ENCODE measurements around the gene PLA2G10.
"Not testable (repeated sequence)": the region's sequence is repeated elsewhere in the genome, so short reads cannot be mapped to it uniquely, and the experiment has no call there.

PLA2G10 gene

DNA sequence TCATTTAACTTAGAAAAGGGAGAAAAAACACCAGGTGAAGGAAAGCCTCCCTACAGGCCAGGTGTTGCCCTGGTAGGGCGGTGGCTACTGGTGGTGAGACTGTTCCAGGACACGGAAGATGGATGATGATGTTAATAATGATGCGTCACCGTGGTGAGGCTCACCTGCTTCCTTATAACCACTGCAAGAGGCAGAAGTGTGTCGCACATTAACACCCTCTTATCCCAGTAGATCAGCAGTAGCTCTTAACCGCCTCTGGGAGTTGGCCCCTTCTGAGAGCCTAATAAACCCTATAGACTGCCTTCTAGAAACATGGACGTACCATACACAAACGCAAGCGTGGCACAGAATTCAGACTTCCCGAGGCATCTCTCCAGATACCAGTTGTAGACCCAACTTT, 53.6 kb downstream of the PLA2G10 start:
- no peak overlapping the region for H3K27ac ChIP-seq
- DNase-seq (ENCODE audit: low spot score), result no peak
- TF ChIP-seq, protein P1, sequence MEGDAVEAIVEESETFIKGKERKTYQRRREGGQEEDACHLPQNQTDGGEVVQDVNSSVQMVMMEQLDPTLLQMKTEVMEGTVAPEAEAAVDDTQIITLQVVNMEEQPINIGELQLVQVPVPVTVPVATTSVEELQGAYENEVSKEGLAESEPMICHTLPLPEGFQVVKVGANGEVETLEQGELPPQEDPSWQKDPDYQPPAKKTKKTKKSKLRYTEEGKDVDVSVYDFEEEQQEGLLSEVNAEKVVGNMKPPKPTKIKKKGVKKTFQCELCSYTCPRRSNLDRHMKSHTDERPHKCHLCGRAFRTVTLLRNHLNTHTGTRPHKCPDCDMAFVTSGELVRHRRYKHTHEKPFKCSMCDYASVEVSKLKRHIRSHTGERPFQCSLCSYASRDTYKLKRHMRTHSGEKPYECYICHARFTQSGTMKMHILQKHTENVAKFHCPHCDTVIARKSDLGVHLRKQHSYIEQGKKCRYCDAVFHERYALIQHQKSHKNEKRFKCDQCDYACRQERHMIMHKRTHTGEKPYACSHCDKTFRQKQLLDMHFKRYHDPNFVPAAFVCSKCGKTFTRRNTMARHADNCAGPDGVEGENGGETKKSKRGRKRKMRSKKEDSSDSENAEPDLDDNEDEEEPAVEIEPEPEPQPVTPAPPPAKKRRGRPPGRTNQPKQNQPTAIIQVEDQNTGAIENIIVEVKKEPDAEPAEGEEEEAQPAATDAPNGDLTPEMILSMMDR (IDR thresholded peaks at IDR 0.05), result no peak
- no peak overlapping the region for H3K4me3 ChIP-seq

DNA sequence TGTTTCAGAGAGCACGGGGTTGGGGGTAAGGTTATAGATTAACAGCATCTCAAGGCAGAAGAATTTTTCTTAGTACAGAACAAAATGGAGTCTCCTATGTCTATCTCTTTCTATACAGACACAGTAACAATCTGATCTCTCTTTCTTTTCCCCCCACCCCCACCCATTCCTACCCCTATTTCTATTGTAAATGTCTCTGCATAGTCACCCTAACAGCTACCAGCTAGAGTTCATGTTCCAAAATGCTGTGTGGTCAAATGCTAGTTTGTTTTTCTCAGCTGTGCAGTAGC, 57.2 kb downstream of the PLA2G10 start:
- H3K27ac ChIP-seq, result not testable (repeated sequence)

DNA sequence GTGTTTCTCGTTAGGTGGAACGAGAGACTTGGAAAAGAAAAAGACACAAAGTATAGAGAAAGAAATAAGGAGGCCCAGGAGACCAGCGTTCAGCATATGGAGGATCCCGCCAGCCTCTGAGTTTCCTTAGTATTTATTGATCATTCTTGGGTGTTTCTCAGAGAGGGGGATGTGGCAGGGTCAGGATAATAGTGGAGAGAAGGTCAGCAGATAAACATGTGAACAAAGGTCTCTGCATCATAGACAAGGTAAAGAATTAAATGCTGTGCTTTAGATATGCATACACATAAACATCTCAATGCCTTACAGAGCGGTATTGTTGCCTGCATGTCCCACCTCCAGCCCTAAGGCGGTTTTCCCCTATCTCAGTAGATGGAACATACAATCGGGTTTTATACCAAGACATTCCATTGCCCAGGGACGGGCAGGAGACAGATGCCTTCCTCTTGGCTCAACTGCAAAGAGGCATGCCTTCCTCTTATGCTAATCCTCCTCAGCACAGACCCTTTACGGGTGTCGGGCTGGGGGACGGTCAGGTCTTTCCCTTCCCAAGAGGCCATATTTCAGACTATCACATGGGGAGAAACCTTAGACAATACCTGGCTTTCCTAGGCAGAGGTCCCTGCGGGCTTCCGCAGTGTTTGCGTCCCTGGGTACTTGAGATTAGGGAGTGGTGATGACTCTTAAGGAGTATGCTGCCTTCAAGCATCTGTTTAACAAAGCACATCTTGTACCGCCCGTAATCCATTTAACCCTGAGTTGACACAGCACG, 57.7 kb downstream of the PLA2G10 start:
- not testable (repeated sequence) for H3K27ac ChIP-seq; DNase-seq (ENCODE audit: low spot score)

More for the DNA sequence above, 57.2 kb downstream of the PLA2G10 start:
- H3K4me3 ChIP-seq; DNase-seq (ENCODE audit: low spot score): not testable (repeated sequence)

DNA sequence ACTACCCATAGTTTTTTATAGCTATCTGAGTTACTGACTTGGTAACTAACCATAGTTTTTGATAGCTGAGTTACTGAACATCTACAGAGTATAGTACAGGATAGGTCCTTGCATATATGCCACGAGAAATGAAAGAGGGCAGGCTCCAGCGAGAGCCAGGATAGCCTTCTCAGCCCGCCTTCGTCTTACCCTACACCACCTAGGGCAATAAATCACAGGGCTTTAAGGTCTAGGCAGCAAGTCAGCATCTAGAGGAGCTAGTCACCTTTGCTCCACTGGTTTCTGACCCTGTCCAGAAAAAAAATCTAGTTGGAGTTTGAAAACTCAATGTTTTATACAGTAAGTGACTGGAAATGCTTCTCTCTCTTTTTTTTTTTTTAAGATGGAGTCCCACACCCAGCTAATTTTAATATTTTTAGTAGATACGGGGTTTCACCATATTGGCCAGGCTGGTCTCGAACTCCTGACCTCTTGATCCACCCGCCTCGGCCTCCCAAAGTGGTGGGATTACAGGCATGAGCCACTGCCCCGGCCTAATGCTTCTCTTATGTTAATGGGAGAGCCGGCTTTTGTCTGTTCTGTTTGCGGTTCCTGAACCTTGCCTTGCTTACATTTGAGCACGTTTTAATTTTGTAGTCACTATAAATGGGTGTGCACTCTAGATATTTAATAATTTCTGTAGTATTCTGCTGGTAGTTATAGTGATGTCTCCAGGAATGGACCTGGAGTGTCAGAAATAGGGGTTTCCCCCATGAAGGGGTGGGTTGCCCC, 58.5 kb downstream of the PLA2G10 start:
- H3K27ac ChIP-seq, result no peak overlapping the region

More for the DNA sequence above, 57.7 kb downstream of the PLA2G10 start:
- H3K4me3 ChIP-seq, result not testable (repeated sequence)

DNA sequence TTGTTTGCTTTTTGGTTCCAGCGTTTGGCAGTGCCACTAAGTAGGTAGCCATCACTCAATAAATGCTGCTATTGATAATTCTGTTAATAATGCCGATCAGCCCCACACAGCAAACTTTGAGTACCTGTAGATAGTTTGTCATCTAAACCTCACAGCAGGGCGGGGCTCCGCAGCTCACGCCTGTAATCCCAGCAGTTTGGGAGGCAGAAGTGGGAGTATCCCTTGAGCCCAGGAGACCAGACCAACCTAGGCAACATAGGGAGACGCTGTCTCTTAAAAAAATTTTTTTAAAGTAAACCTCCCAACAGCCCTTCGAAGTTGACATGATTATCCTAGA, 59.8 kb downstream of the PLA2G10 start:
- Histone ChIP-seq H3K4me3 (peak overlapping the region; percentile 76), H3K27ac (peak overlapping the region; percentile 91 to 94)
- TF ChIP-seq, protein P1 (IDR thresholded peaks at IDR 0.05), result no peak
- DNase-seq (ENCODE audit: low spot score), result no peak

More for the DNA sequence above, 58.5 kb downstream of the PLA2G10 start:
- no peak overlapping the region for H3K4me3 ChIP-seq
- DNase-seq (ENCODE audit: low spot score), result no peak
- TF ChIP-seq, protein P1 (IDR thresholded peaks at IDR 0.05), result no peak

DNA sequence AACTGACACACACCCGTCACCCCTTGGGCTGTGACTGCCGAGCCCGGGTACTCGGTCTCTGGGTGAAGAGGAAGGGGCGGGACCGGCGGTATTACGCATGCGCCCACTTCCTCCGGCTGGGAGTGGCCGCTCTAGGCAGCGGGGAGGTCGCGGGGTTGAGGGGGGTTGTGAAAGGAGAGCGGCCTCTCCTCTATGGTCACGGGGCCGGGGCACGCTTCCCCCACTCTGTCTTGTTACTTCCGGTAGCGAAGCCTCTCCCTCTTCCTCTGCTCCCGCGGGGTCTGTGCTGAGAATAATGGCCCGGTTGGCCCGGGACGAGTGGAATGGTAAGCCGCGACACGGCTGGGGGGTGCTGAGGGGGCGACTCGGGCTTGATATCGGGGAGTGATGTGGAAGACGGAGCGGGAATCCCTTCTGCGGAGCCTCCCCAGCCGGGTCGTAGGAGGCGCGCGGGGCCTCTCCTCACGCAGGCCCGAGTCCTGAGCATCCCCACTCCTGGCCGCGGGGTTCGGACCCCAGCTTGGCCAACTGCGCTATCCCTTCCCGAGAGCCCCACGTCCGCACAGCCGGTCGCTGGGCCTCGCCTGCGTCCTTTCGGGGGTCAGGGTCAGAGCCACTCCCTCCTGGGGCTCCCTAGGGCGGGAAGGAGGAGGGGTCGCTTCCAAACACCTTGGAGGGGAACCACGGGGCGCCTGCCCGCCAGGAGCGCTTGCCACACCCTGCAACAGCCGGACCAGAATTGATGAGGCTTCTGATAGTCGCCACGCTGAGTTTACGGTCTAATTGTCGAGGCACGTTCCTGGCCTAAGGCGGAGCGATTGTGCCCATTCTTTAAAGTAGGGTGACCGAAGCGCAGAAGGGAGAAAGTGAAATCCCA, 61.2 kb downstream of the PLA2G10 start, which contains the start of gene BFAR:
Gene BFAR (plus strand): TSS at position 259 of the 877 bp plus-strand sequence. CDS start 11,396 bp downstream, outside the sequence.
- TF ChIP-seq, protein P1 (IDR thresholded peaks at IDR 0.05), result no peak
- DNase-seq (ENCODE audit: low spot score), result peak; percentile 99
- peak within 1 kb of the TSS; percentile 76 for H3K4me3 ChIP-seq
- H3K27ac ChIP-seq, result peak within 1 kb of the TSS; percentile 91 to 94

DNA sequence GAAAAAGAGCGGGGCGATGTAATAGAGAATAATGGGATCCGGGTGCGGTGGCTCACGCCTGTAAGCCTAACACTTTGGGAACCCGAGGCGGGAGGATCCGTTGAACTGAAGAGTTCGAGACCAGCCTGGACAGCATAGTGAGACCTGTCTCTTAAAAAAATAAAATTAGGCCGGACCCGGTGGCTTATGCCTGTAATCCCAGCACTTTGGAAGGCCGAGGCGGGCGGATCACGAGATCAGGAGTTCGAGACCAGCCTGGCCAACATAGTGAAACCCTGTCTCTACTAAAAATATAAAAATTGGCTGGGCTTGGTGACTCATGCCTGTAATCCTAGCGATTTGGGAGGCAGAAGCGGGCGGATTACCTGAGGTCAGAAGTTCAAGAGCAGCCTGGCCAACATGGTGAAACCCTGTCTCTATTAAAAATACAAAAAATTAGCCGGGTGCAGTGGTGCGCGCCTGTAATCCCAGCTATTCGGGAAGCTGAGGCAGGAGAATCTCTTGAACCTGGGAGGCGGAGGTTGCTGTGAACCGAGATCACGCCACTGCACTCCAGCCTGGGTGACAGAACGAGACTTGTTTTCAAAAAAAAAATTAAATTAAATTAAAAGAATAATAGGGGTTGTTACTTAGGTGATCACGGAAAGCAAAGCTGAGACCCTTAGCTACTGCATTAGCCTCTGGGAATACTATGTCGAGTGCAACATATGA, 63.3 kb downstream of the PLA2G10 start:
- not testable (repeated sequence) for DNase-seq (ENCODE audit: low spot score)
- Histone ChIP-seq H3K4me3 (peak overlapping the region; percentile 91), H3K27ac (peak overlapping the region; percentile 93 to 97)
